Measurements from ENCODE around the gene N4BP2.

Gene N4BP2

DNA sequence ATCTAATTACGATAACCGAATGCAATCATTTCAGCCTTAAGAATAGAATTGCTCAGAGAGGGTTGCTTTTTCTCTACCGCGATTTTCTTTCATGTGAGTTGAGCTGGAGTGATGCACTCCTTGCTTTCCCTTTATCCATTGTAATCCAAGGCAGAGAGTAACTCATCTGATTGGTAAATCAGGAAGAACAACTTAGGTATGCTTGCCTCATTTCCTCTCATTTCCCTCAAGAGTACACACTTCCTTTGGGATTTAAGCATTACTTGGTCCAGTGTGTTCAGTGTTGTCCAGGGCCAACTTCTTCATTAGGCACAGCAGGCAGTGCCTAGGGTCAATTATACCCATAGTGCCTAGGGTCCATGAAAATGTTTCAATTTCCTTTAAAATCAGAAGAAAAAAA is 15.7 kb upstream of the N4BP2 start:
- no peak overlapping the region for H3K4me3 ChIP-seq (replicated peaks; ENCODE audit: insufficient read depth, low read length)
- TF ChIP-seq, protein P1, sequence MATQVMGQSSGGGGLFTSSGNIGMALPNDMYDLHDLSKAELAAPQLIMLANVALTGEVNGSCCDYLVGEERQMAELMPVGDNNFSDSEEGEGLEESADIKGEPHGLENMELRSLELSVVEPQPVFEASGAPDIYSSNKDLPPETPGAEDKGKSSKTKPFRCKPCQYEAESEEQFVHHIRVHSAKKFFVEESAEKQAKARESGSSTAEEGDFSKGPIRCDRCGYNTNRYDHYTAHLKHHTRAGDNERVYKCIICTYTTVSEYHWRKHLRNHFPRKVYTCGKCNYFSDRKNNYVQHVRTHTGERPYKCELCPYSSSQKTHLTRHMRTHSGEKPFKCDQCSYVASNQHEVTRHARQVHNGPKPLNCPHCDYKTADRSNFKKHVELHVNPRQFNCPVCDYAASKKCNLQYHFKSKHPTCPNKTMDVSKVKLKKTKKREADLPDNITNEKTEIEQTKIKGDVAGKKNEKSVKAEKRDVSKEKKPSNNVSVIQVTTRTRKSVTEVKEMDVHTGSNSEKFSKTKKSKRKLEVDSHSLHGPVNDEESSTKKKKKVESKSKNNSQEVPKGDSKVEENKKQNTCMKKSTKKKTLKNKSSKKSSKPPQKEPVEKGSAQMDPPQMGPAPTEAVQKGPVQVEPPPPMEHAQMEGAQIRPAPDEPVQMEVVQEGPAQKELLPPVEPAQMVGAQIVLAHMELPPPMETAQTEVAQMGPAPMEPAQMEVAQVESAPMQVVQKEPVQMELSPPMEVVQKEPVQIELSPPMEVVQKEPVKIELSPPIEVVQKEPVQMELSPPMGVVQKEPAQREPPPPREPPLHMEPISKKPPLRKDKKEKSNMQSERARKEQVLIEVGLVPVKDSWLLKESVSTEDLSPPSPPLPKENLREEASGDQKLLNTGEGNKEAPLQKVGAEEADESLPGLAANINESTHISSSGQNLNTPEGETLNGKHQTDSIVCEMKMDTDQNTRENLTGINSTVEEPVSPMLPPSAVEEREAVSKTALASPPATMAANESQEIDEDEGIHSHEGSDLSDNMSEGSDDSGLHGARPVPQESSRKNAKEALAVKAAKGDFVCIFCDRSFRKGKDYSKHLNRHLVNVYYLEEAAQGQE (IDR thresholded peaks at IDR 0.05; ENCODE audit: insufficient replicate concordance, low read depth): no peak
- no peak for TF ChIP-seq POLR2AphosphoS5 (IDR thresholded peaks at IDR 0.05; ENCODE audit: low read depth)
- no peak for TF ChIP-seq SPI1 (IDR thresholded peaks at IDR 0.05; ENCODE audit: borderline replicate concordance, low read depth)
- H3K27ac ChIP-seq (replicated peaks): no peak overlapping the region
- no peaks in the 10 kb centered on the region for H3K27me3 ChIP-seq (ENCODE audit: insufficient read depth, poor library complexity, severe bottlenecking)
- DNase-seq (ENCODE audit: low read depth in 1 of 2, low spot score in 1 of 2): no peak

DNA sequence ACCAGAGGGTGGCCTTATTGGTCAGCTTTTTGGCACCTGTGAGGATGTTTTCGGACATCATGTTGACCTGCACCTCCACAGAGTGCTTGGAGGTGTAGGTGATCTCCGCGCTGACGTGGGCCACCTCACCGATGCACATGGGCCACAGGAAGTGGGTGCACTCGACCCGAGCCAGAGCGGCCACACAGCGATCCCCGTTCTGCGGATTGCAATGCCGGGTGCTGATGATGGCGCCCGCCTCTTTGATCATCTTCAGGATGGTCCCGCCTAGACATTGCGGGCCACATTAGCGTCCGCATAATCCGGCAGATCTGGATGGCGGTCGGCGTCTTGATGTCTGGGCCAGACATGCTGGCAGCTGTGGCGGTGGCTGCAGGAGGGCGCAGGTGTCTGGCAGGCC is 12.9 kb upstream of the N4BP2 start:
- Histone ChIP-seq H3K27ac (replicated peaks) (no peak overlapping the region), H3K4me3 (replicated peaks; ENCODE audit: insufficient read depth, low read length) (no peak overlapping the region), H3K27me3 (ENCODE audit: insufficient read depth, poor library complexity, severe bottlenecking) (no peaks in the 10 kb centered on the region)
- DNase-seq (ENCODE audit: low read depth in 1 of 2, low spot score in 1 of 2): no peak
- TF ChIP-seq GABPA (IDR thresholded peaks at IDR 0.05; ENCODE audit: low read depth) (no peak), POLR2AphosphoS5 (IDR thresholded peaks at IDR 0.05; ENCODE audit: low read depth) (no peak), SPI1 (IDR thresholded peaks at IDR 0.05; ENCODE audit: borderline replicate concordance, low read depth) (no peak)
- TF ChIP-seq, protein P2, sequence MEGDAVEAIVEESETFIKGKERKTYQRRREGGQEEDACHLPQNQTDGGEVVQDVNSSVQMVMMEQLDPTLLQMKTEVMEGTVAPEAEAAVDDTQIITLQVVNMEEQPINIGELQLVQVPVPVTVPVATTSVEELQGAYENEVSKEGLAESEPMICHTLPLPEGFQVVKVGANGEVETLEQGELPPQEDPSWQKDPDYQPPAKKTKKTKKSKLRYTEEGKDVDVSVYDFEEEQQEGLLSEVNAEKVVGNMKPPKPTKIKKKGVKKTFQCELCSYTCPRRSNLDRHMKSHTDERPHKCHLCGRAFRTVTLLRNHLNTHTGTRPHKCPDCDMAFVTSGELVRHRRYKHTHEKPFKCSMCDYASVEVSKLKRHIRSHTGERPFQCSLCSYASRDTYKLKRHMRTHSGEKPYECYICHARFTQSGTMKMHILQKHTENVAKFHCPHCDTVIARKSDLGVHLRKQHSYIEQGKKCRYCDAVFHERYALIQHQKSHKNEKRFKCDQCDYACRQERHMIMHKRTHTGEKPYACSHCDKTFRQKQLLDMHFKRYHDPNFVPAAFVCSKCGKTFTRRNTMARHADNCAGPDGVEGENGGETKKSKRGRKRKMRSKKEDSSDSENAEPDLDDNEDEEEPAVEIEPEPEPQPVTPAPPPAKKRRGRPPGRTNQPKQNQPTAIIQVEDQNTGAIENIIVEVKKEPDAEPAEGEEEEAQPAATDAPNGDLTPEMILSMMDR (IDR thresholded peaks at IDR 0.05; ENCODE audit: insufficient read depth, low read length): no peak
- TF ChIP-seq, protein P1 (IDR thresholded peaks at IDR 0.05; ENCODE audit: insufficient replicate concordance, low read depth): no peak

DNA sequence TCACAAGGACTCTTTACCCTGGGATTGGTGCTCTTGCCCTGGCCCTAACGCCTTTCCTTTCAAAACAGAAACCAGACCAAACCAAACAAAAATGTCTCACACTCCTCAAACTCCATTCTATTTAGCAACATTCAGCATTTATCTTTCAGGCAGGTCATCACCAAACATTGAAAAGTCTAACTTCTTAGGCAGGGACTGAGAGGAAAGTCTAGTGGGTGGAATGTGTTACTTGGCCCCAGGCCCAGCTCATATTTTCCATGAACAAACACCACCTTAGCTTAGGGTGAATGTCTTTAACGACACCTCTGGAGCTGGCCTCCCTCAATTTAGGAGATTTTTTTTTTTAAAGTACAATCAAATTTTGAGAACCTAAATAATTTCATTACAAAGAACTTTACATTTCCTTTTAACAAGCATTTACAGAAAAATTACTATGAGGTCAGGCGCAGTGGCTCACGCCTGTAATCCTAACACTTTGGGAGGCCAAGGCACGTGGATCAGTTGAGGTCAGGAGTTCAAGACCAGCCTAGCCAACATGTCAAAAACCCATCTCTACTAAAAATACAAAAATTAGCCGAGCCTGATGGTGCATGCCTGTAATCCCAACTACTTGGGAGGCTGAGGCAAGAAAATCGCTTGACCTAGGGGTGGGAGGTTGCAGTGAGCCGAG is 10.2 kb upstream of the N4BP2 start:
- Histone ChIP-seq H3K4me3 (replicated peaks; ENCODE audit: insufficient read depth, low read length) (no peak overlapping the region), H3K27ac (replicated peaks) (no peak overlapping the region), H3K27me3 (ENCODE audit: insufficient read depth, poor library complexity, severe bottlenecking) (no peaks in the 10 kb centered on the region)
- DNase-seq (ENCODE audit: low read depth in 1 of 2, low spot score in 1 of 2): no peak
- TF ChIP-seq SPI1 (IDR thresholded peaks at IDR 0.05; ENCODE audit: borderline replicate concordance, low read depth): no peak
- TF ChIP-seq, protein P1 (IDR thresholded peaks at IDR 0.05; ENCODE audit: insufficient replicate concordance, low read depth): no peak
- no peak for TF ChIP-seq GABPA (IDR thresholded peaks at IDR 0.05; ENCODE audit: low read depth)
- TF ChIP-seq, protein P2 (IDR thresholded peaks at IDR 0.05; ENCODE audit: insufficient read depth, low read length): no peak
- TF ChIP-seq POLR2AphosphoS5 (IDR thresholded peaks at IDR 0.05; ENCODE audit: low read depth): no peak
